ENCODE results near the gene F12.
A peak's percentile ranks its signal among the peaks of the same experiment; 100 is the strongest.

GRCh38 chr5:177377851-177378776 lies 31.2 kb downstream of the F12 start:
- TF ChIP-seq EZH2phosphoT487 (IDR thresholded peaks at IDR 0.05; ENCODE audit: borderline replicate concordance, low read depth, low read length) (no peak), CTCF (conservative IDR thresholded peaks at IDR 0.05; ENCODE audit: low read length) (0 out of 2 replicates have a peak, but pooled peaks have one; percentile 27)
